Parathyroid adenoma (tissue), 2 donors: ENCODE results near the gene S100A7.

Experiments
- H2AFZ ChIP-seq: fragments of 300-600 bp; sonication (generic); one replicate; pipeline ENCODE4 v1.7.0; 2017; ENCODE audit warnings: antibody characterized with exemption, mild to moderate bottlenecking
- H3K27ac ChIP-seq: fragments of 300-600 bp; sonication (generic); one replicate; pipeline ENCODE4 v1.7.0; 2017
- H3K27me3 ChIP-seq: fragments of 300-600 bp; sonication (generic); one replicate; pipeline ENCODE4 v1.7.0; 2017; ENCODE audit warnings: low read length; ENCODE audit not compliant: control insufficient read depth, insufficient read depth
- H3K36me3 ChIP-seq: fragments of 300-600 bp; sonication (generic); one replicate; pipeline ENCODE4 v1.7.0; 2017; ENCODE audit warnings: low read length; ENCODE audit not compliant: control insufficient read depth, insufficient read depth
- H3K4me1 ChIP-seq: fragments of 300-600 bp; sonication (generic); one replicate; pipeline ENCODE4 v1.7.0; 2017; ENCODE audit warnings: control low read depth
- H3K4me2 ChIP-seq: fragments of 300-600 bp; sonication (generic); one replicate; pipeline ENCODE4 v1.7.0; 2017; ENCODE audit warnings: low read length
- H3K4me3 ChIP-seq: fragments of 300-600 bp; sonication (generic); one replicate; pipeline ENCODE4 v1.7.0; 2017; ENCODE audit warnings: low read depth, low read length
- H3K79me2 ChIP-seq: fragments of 300-600 bp; sonication (generic); one replicate; pipeline ENCODE4 v1.7.0; 2017; ENCODE audit warnings: control low read depth
- H3K9ac ChIP-seq: fragments of 300-600 bp; sonication (generic); one replicate; pipeline ENCODE4 v1.7.0; 2017; ENCODE audit warnings: mild to moderate bottlenecking
- H3K9me3 ChIP-seq: fragments of 300-600 bp; sonication (generic); one replicate; pipeline ENCODE4 v1.7.0; 2017; ENCODE audit warnings: low read length; ENCODE audit not compliant: control insufficient read depth
- CTCF ChIP-seq: fragments of 300-600 bp; sonication (generic); IDR thresholded peaks from one replicate; pipeline ENCODE4 v1.7.0; 2017; ENCODE audit warnings: antibody characterized with exemption, mild to moderate bottlenecking
- donor health status: primary hyperparathyroidism.

S100A7 gene

GRCh38 chr1:153506831-153507413 lies 46.5 kb upstream of the S100A7 start:
- TF ChIP-seq CTCF, result no peak
- no peak overlapping the region for H3K4me2 ChIP-seq
- H3K27me3 ChIP-seq, result no peaks in the 10 kb centered on the region
- H3K4me1 ChIP-seq, result no peaks in the 10 kb centered on the region
- no peak overlapping the region for H3K4me3 ChIP-seq
- H3K27ac ChIP-seq, result no peak overlapping the region
- H3K36me3 ChIP-seq, result no peaks in the 10 kb centered on the region
- no peaks in the 10 kb centered on the region for H3K9me3 ChIP-seq
- no peak overlapping the region for H2AFZ ChIP-seq
- no peak overlapping the region for H3K9ac ChIP-seq
- H3K79me2 ChIP-seq, result no peaks in the 10 kb centered on the region

- no peaks in the 10 kb centered on the region for H3K79me2 ChIP-seq
- no peak overlapping the region for H3K4me2 ChIP-seq
- no peaks in the 10 kb centered on the region for H3K36me3 ChIP-seq
- no peak overlapping the region for H2AFZ ChIP-seq
- no peak overlapping the region for H3K4me3 ChIP-seq
- no peaks in the 10 kb centered on the region for H3K4me1 ChIP-seq
- H3K9me3 ChIP-seq, result no peaks in the 10 kb centered on the region
- TF ChIP-seq CTCF, result no peak
- no peak overlapping the region for H3K9ac ChIP-seq
- H3K27ac ChIP-seq, result no peak overlapping the region
- no peaks in the 10 kb centered on the region for H3K27me3 ChIP-seq
Measured at GRCh38 chr1:153506386-153506785, 45.9 kb upstream of the S100A7 start.

GRCh38 chr1:153505576-153505975 lies 45.1 kb upstream of the S100A7 start:
- no peaks in the 10 kb centered on the region for H3K4me1 ChIP-seq
- H3K27ac ChIP-seq, result no peak overlapping the region
- no peaks in the 10 kb centered on the region for H3K36me3 ChIP-seq
- no peak overlapping the region for H2AFZ ChIP-seq
- no peaks in the 10 kb centered on the region for H3K27me3 ChIP-seq
- H3K9ac ChIP-seq, result no peak overlapping the region
- TF ChIP-seq CTCF, result no peak
- no peaks in the 10 kb centered on the region for H3K79me2 ChIP-seq
- no peak overlapping the region for H3K4me3 ChIP-seq
- no peaks in the 10 kb centered on the region for H3K9me3 ChIP-seq
- H3K4me2 ChIP-seq, result no peak overlapping the region

- Histone ChIP-seq H3K4me2 (no peak overlapping the region), H3K4me3 (no peak overlapping the region), H3K4me1 (no peaks in the 10 kb centered on the region), H3K9ac (no peak overlapping the region), H3K36me3 (no peaks in the 10 kb centered on the region), H2AFZ (no peak overlapping the region), H3K79me2 (no peaks in the 10 kb centered on the region), H3K27ac (no peak overlapping the region), H3K9me3 (no peaks in the 10 kb centered on the region), H3K27me3 (no peaks in the 10 kb centered on the region)
- no peak for TF ChIP-seq CTCF
Measured at GRCh38 chr1:153503766-153504165, 43.3 kb upstream of the S100A7 start.

GRCh38 chr1:153498746-153499145 lies 38.3 kb upstream of the S100A7 start:
- H3K4me3 ChIP-seq, result no peak overlapping the region
- H3K36me3 ChIP-seq, result no peaks in the 10 kb centered on the region
- no peaks in the 10 kb centered on the region for H3K9me3 ChIP-seq
- H3K79me2 ChIP-seq, result no peaks in the 10 kb centered on the region
- H2AFZ ChIP-seq, result no peak overlapping the region
- H3K4me2 ChIP-seq, result no peak overlapping the region
- TF ChIP-seq CTCF, result no peak
- H3K9ac ChIP-seq, result no peak overlapping the region
- H3K4me1 ChIP-seq, result no peaks in the 10 kb centered on the region
- H3K27me3 ChIP-seq, result no peaks in the 10 kb centered on the region
- H3K27ac ChIP-seq, result no peak overlapping the region
